ENCODE data around the gene USH2A.

Gene USH2A

DNA sequence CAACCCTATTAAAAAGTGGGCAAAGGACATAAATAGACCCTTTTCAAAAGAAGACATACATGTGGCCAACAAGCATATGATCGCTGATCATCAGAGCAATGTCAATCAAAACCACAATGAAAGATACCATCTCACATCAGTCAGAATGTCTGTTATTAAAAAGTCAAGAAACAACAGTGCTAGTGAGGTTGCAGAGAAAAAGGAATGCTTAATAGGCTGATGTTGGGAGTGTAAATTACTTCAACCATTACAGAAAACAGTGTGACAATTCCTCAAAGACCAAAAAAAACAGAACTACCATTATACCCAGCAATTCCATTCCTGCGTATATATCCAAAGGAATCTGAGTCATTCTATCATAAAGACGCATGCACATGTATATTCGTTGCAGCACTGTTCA is 13.2 kb downstream of the USH2A start:
- H2AFZ ChIP-seq (ENCODE audit: low read length): no peak overlapping the region
- H3K27me3 ChIP-seq (replicated peaks; ENCODE audit: insufficient read depth, low read length): no peaks in the 10 kb centered on the region
- H3F3A ChIP-seq (ENCODE audit: insufficient read depth, low read length): no peaks in the 10 kb centered on the region
- H3K4me2 ChIP-seq (ENCODE audit: low read depth, low read length): no peak overlapping the region
- H3K4me1 ChIP-seq (ENCODE audit: low read length): no peaks in the 10 kb centered on the region
- H3K4me3 ChIP-seq (ENCODE audit: low read length): no peak overlapping the region
- no peaks in the 10 kb centered on the region for H3K36me3 ChIP-seq (replicated peaks; ENCODE audit: insufficient read depth, low read length)
- H3K27ac ChIP-seq (ENCODE audit: low read length): no peak overlapping the region
- no peak for DNase-seq
- no peaks in the 10 kb centered on the region for H3K9me2 ChIP-seq (replicated peaks; ENCODE audit: insufficient read depth, low read length)
- H3K9me3 ChIP-seq (replicated peaks; ENCODE audit: insufficient read depth, low read length): no peaks in the 10 kb centered on the region
- TF ChIP-seq EZH2phosphoT487 (IDR thresholded peaks at IDR 0.05; ENCODE audit: low read length): no peak
- TF ChIP-seq EZH2 (optimal IDR thresholded peaks at IDR 0.05; ENCODE audit: low read depth, low read length): no peak
- no peak for TF ChIP-seq CTCF (IDR thresholded peaks at IDR 0.05; ENCODE audit: low read length)
- no peaks in the 10 kb centered on the region for H3K79me2 ChIP-seq (ENCODE audit: low read length)
- H3K9ac ChIP-seq (ENCODE audit: low read length): no peak overlapping the region
- no peaks in the 10 kb centered on the region for H4K20me1 ChIP-seq (ENCODE audit: insufficient read depth, low read length)

DNA sequence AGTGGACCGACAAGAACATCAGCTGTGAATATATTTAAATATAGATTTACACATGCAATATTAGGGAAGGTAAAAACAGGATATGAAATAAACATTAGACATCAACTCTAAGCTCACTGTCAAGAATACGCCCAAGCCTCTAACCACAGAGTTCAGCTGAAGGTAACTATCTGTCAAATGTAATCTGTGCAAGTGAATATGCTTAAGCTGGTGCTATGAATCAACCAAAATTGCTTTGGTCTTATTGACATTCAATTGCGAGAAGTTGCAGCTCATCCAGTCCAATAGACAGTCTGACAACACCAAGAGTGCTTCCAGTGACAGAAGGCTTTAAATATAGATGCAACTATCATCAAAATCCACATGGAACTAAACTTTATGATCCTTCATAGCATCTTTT is 32.3 kb downstream of the USH2A start:
- DNase-seq: no peak

DNA sequence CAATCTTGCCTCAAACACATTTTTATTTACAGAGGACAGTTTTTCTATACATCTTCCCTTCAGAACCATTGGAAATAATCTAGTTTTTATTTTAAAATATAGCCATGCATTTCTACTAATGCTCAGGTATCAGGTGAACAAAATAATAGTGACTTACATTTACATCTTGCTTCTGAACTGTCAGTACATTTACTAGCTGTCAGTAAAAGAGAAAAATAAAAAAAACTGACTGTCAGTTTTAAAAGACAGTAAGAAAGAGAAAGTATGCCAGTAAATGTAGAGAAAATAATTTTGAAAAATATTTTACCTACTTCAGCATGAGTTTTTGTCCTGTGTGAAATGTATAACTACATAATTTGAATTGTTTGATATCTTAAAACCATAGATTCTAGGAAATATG is 33.5 kb downstream of the USH2A start:
- H3K36me3 ChIP-seq (replicated peaks; ENCODE audit: insufficient read depth, low read length): no peaks in the 10 kb centered on the region
- no peak overlapping the region for H3K4me2 ChIP-seq (ENCODE audit: low read depth, low read length)
- no peaks in the 10 kb centered on the region for H3F3A ChIP-seq (ENCODE audit: insufficient read depth, low read length)
- no peaks in the 10 kb centered on the region for H3K9me3 ChIP-seq (replicated peaks; ENCODE audit: insufficient read depth, low read length)
- no peaks in the 10 kb centered on the region for H3K79me2 ChIP-seq (ENCODE audit: low read length)
- no peaks in the 10 kb centered on the region for H3K9me2 ChIP-seq (replicated peaks; ENCODE audit: insufficient read depth, low read length)
- no peak overlapping the region for H3K4me3 ChIP-seq (ENCODE audit: low read length)
- H3K4me1 ChIP-seq (ENCODE audit: low read length): no peaks in the 10 kb centered on the region
- H3K27ac ChIP-seq (ENCODE audit: low read length): no peak overlapping the region
- H3K9ac ChIP-seq (ENCODE audit: low read length): no peak overlapping the region
- no peaks in the 10 kb centered on the region for H3K27me3 ChIP-seq (replicated peaks; ENCODE audit: insufficient read depth, low read length)
- TF ChIP-seq CTCF (IDR thresholded peaks at IDR 0.05; ENCODE audit: low read length) (no peak), EZH2phosphoT487 (IDR thresholded peaks at IDR 0.05; ENCODE audit: low read length) (no peak), EZH2 (optimal IDR thresholded peaks at IDR 0.05; ENCODE audit: low read depth, low read length) (no peak)
- H2AFZ ChIP-seq (ENCODE audit: low read length): no peak overlapping the region
- H4K20me1 ChIP-seq (ENCODE audit: insufficient read depth, low read length): no peaks in the 10 kb centered on the region
- DNase-seq: no peak

More for the DNA sequence above, 32.3 kb downstream of the USH2A start:
- no peak overlapping the region for H3K4me2 ChIP-seq (ENCODE audit: low read depth, low read length)
- H3F3A ChIP-seq (ENCODE audit: insufficient read depth, low read length): no peaks in the 10 kb centered on the region
- no peaks in the 10 kb centered on the region for H3K79me2 ChIP-seq (ENCODE audit: low read length)
- no peak overlapping the region for H3K27ac ChIP-seq (ENCODE audit: low read length)
- no peak overlapping the region for H3K9ac ChIP-seq (ENCODE audit: low read length)
- no peak overlapping the region for H3K4me3 ChIP-seq (ENCODE audit: low read length)
- TF ChIP-seq EZH2phosphoT487 (IDR thresholded peaks at IDR 0.05; ENCODE audit: low read length): no peak
- TF ChIP-seq CTCF (IDR thresholded peaks at IDR 0.05; ENCODE audit: low read length): no peak
- TF ChIP-seq EZH2 (optimal IDR thresholded peaks at IDR 0.05; ENCODE audit: low read depth, low read length): no peak
- H3K36me3 ChIP-seq (replicated peaks; ENCODE audit: insufficient read depth, low read length): no peaks in the 10 kb centered on the region
- no peaks in the 10 kb centered on the region for H3K9me2 ChIP-seq (replicated peaks; ENCODE audit: insufficient read depth, low read length)
- no peaks in the 10 kb centered on the region for H4K20me1 ChIP-seq (ENCODE audit: insufficient read depth, low read length)
- no peaks in the 10 kb centered on the region for H3K27me3 ChIP-seq (replicated peaks; ENCODE audit: insufficient read depth, low read length)
- H3K9me3 ChIP-seq (replicated peaks; ENCODE audit: insufficient read depth, low read length): no peaks in the 10 kb centered on the region
- H3K4me1 ChIP-seq (ENCODE audit: low read length): no peaks in the 10 kb centered on the region
- no peak overlapping the region for H2AFZ ChIP-seq (ENCODE audit: low read length)
